Measurements from ENCODE around the gene ATP2C2. TPM values are rescaled to one million over a fixed set of nuclear protein-coding genes. Genes with fewer than 3 reads are reported as not detected.

The ATP2C2 gene
- total and polyA plus RNA-seq, 2 experiments from 2014 or later, result 0.53 TPM; not detected in 1

GRCh38 chr16:84323606-84324005, 44.7 kb upstream of the ATP2C2 start:
- Histone ChIP-seq H3K36me3 (no peaks in the 10 kb centered on the region), H3K9me3 (ENCODE audit: low read depth) (no peaks in the 10 kb centered on the region), H3K27ac (no peak overlapping the region), H3K4me1 (ENCODE audit: low read depth) (no peaks in the 10 kb centered on the region), H3K27me3 (peaks cover 5% of the 10 kb centered on the region), H3K4me3 (no peak overlapping the region)
- TF ChIP-seq, protein P1, sequence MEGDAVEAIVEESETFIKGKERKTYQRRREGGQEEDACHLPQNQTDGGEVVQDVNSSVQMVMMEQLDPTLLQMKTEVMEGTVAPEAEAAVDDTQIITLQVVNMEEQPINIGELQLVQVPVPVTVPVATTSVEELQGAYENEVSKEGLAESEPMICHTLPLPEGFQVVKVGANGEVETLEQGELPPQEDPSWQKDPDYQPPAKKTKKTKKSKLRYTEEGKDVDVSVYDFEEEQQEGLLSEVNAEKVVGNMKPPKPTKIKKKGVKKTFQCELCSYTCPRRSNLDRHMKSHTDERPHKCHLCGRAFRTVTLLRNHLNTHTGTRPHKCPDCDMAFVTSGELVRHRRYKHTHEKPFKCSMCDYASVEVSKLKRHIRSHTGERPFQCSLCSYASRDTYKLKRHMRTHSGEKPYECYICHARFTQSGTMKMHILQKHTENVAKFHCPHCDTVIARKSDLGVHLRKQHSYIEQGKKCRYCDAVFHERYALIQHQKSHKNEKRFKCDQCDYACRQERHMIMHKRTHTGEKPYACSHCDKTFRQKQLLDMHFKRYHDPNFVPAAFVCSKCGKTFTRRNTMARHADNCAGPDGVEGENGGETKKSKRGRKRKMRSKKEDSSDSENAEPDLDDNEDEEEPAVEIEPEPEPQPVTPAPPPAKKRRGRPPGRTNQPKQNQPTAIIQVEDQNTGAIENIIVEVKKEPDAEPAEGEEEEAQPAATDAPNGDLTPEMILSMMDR (IDR thresholded peaks at IDR 0.05; ENCODE audit: low read depth, low read length), result no peak
- peak in 1 of 2 donors; percentile 27 for DNase-seq (ENCODE audit: low read depth in 1 of 2, low spot score in 1 of 2)

GRCh38 chr16:84324434-84325262, 43.7 kb upstream of the ATP2C2 start:
- Histone ChIP-seq H3K4me3 (no peak overlapping the region), H3K27ac (no peak overlapping the region), H3K4me1 (ENCODE audit: low read depth) (no peaks in the 10 kb centered on the region), H3K9me3 (ENCODE audit: low read depth) (no peaks in the 10 kb centered on the region), H3K27me3 (peaks cover 5% of the 10 kb centered on the region), H3K36me3 (no peaks in the 10 kb centered on the region)
- no peak for DNase-seq (ENCODE audit: low read depth in 1 of 2, low spot score in 1 of 2)
- TF ChIP-seq, protein P1 (IDR thresholded peaks at IDR 0.05; ENCODE audit: low read depth, low read length), result no peak

DNA sequence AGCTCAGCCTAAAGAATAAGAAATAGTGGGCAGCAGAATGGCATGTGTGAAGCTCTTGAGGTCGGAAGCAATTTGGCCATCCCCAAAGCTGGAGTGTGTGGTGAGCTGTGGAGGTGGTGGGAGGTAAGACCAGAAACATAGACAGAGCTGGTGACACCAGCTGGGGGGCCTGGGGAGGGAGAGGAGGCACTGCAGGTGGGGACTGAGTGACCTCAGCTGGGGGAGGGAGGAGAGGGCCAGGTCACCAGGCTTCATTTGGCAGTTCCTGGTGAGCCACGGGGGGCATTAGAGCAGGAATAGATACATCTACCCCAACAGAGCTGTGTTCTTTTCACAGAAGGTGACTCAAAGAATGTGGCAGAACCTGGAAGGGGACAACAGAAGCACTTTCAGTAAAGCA, 41.8 kb upstream of the ATP2C2 start:
- TF ChIP-seq, protein P1 (IDR thresholded peaks at IDR 0.05; ENCODE audit: low read depth, low read length), result no peak

DNA sequence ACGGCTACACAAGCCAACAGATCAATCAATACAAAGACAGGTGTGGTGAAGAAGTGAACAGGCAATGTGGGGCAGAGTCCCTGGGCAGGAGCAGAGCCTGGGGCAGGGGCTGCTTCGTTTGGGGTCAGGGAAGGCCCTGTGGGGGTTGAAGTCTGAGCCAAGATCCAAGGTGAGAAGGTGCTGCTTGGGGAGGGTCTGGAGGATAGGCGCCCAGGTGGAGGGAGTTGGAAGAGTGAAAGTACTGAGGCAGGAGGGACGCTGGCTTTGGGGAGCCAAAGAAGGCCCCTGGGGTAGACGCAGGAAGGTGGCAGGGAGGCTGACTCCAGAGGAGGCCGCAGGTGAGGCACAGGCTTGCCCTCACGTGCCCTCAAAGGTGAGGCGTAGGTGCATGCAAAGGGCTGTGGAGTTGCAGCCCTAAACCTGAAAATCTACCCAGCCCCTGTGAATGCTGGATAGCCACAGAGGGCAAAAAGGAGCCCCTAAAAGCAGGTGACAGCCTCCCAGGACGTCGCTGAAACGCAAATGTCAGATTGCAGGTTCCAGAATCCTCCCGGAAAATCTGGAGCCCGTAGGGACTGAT, 40.3 kb upstream of the ATP2C2 start:
- Histone ChIP-seq H3K4me3 (no peak overlapping the region), H3K27me3 (peaks cover 5% of the 10 kb centered on the region), H3K4me1 (ENCODE audit: low read depth) (no peaks in the 10 kb centered on the region), H3K27ac (no peak overlapping the region), H3K9me3 (ENCODE audit: low read depth) (no peaks in the 10 kb centered on the region), H3K36me3 (no peaks in the 10 kb centered on the region)
- no peak for DNase-seq (ENCODE audit: low read depth in 1 of 2, low spot score in 1 of 2)
- TF ChIP-seq, protein P1 (IDR thresholded peaks at IDR 0.05; ENCODE audit: low read depth, low read length), result no peak

More for the DNA sequence above, 41.8 kb upstream of the ATP2C2 start:
- H3K9me3 ChIP-seq (ENCODE audit: low read depth), result no peaks in the 10 kb centered on the region
- peaks cover 5% of the 10 kb centered on the region for H3K27me3 ChIP-seq
- DNase-seq (ENCODE audit: low read depth in 1 of 2, low spot score in 1 of 2), result no peak
- H3K36me3 ChIP-seq, result no peaks in the 10 kb centered on the region
- no peak overlapping the region for H3K4me3 ChIP-seq
- H3K27ac ChIP-seq, result no peak overlapping the region
- H3K4me1 ChIP-seq (ENCODE audit: low read depth), result no peaks in the 10 kb centered on the region

GRCh38 chr16:84329016-84329415, 39.3 kb upstream of the ATP2C2 start:
- H3K27me3 ChIP-seq, result no peaks in the 10 kb centered on the region
- no peaks in the 10 kb centered on the region for H3K9me3 ChIP-seq (ENCODE audit: low read depth)
- no peak for DNase-seq (ENCODE audit: low read depth in 1 of 2, low spot score in 1 of 2)
- H3K36me3 ChIP-seq, result no peaks in the 10 kb centered on the region
- no peaks in the 10 kb centered on the region for H3K4me1 ChIP-seq (ENCODE audit: low read depth)
- H3K4me3 ChIP-seq, result no peak overlapping the region
- H3K27ac ChIP-seq, result no peak overlapping the region
- TF ChIP-seq, protein P1 (IDR thresholded peaks at IDR 0.05; ENCODE audit: low read depth, low read length), result no peak
